Subcutaneous abdominal adipose tissue (tissue), 5 donors: ENCODE results near the gene JAK1.
"Not testable (repeated sequence)": the region's sequence is repeated elsewhere in the genome, so short reads cannot be mapped to it uniquely, and the experiment has no call there.

ENCODE experiments used
- H3K27ac ChIP-seq: one replicate; pipeline ENCODE4 v1.7.0; 2013; ENCODE audit warnings: low read depth, mild to moderate bottlenecking, inconsistent platforms, low read length, moderate library complexity
- H3K27me3 ChIP-seq, 5 donors: one replicate each; pipeline ENCODE4 v1.7.0; 2013; ENCODE audit warnings: low read length in 5 of 5, inconsistent platforms in 1 of 5; ENCODE audit not compliant: control insufficient read depth in 5 of 5, insufficient read depth in 4 of 5
- H3K36me3 ChIP-seq, 5 donors: one replicate each; pipeline ENCODE4 v1.7.0; 2013; ENCODE audit warnings: low read length in 5 of 5; ENCODE audit not compliant: control insufficient read depth in 5 of 5, insufficient read depth in 5 of 5
- H3K4me1 ChIP-seq, 5 donors: one replicate each; pipeline ENCODE4 v1.7.0; 2013; ENCODE audit warnings: low read length in 5 of 5, mild to moderate bottlenecking in 3 of 5, moderate library complexity in 1 of 5; ENCODE audit not compliant: control insufficient read depth in 5 of 5, insufficient read depth in 5 of 5
- H3K4me3 ChIP-seq, 5 donors: one replicate each; pipeline ENCODE4 v1.7.0; 2013; ENCODE audit warnings: low read length in 5 of 5, low read depth in 1 of 5
- H3K9ac ChIP-seq, 5 donors: one replicate each; pipeline ENCODE4 v1.7.0; 2013; ENCODE audit warnings: low read length in 5 of 5, mild to moderate bottlenecking in 4 of 5, moderate library complexity in 3 of 5
- H3K9me3 ChIP-seq, 5 donors: one replicate each; pipeline ENCODE4 v1.7.0; 2013; ENCODE audit warnings: low read length in 5 of 5; ENCODE audit not compliant: control insufficient read depth in 5 of 5
- donor health status: healthy.
- donor health status: healthy.
- donor health status: healthy.
- donor health status: healthy.
- donor health status: healthy.

JAK1 gene

GRCh38 chr1:65001231-65001792 is 35.0 kb upstream of the JAK1 start:
- H3K9me3 ChIP-seq, result peaks cover 0 to 5% (median 0%) of the 10 kb centered on the region in 5 donors
- no peaks in the 10 kb centered on the region for H3K36me3 ChIP-seq
- H3K4me3 ChIP-seq, result peak overlapping the region; percentile 19 to 66 (median 58)
- peak overlapping the region in 4 of 5 donors; percentile 39 to 94 (median 84) for H3K9ac ChIP-seq
- H3K27me3 ChIP-seq, result no peaks in the 10 kb centered on the region
- peaks cover 3 to 27% (median 18%) of the 10 kb centered on the region in 5 donors for H3K4me1 ChIP-seq
- peak overlapping the region; percentile 99 for H3K27ac ChIP-seq

- H3K36me3 ChIP-seq, H3K9me3 ChIP-seq, H3K4me3 ChIP-seq, H3K27me3 ChIP-seq, H3K9ac ChIP-seq, H3K27ac ChIP-seq: not testable (repeated sequence)
- peaks cover 1 to 26% (median 17%) of the 10 kb centered on the region in 5 donors for H3K4me1 ChIP-seq
These were observed 32.1 kb upstream of the JAK1 start for GRCh38 chr1:64998425-64998948.

- no peak overlapping the region for H3K9ac ChIP-seq
- H3K27me3 ChIP-seq, result no peaks in the 10 kb centered on the region
- H3K9me3 ChIP-seq, result peaks cover 0 to 5% (median 0%) of the 10 kb centered on the region in 5 donors
- H3K4me1 ChIP-seq, result peaks cover 0 to 11% (median 9%) of the 10 kb centered on the region in 5 donors
- H3K36me3 ChIP-seq, result peaks cover 0 to 2% (median 0%) of the 10 kb centered on the region in 5 donors
- no peak overlapping the region for H3K27ac ChIP-seq
- no peak overlapping the region for H3K4me3 ChIP-seq
These were observed 30.4 kb upstream of the JAK1 start for GRCh38 chr1:64996541-64997257.

GRCh38 chr1:64995316-64995715 is 29.0 kb upstream of the JAK1 start:
- no peak overlapping the region for H3K4me3 ChIP-seq
- H3K9ac ChIP-seq, result no peak overlapping the region
- H3K27ac ChIP-seq, result no peak overlapping the region
- H3K27me3 ChIP-seq, result no peaks in the 10 kb centered on the region
- H3K4me1 ChIP-seq, result no peaks in the 10 kb centered on the region
- peaks cover 0 to 5% (median 0%) of the 10 kb centered on the region in 5 donors for H3K36me3 ChIP-seq
- H3K9me3 ChIP-seq, result peaks cover 0 to 5% (median 0%) of the 10 kb centered on the region in 5 donors

- H3K9me3 ChIP-seq, result no peaks in the 10 kb centered on the region
- no peak overlapping the region for H3K27ac ChIP-seq
- no peak overlapping the region for H3K4me3 ChIP-seq
- H3K4me1 ChIP-seq, result peaks cover 0 to 16% (median 8%) of the 10 kb centered on the region in 5 donors
- H3K27me3 ChIP-seq, result no peaks in the 10 kb centered on the region
- H3K9ac ChIP-seq, result no peak overlapping the region
- H3K36me3 ChIP-seq, result peaks cover under 1 to 21% (median 8%) of the 10 kb centered on the region in 5 donors
These were observed 20.8 kb upstream of the JAK1 start for GRCh38 chr1:64986903-64987871.

GRCh38 chr1:64984737-64985136 is 18.4 kb upstream of the JAK1 start:
- Histone ChIP-seq H3K4me1 (peaks cover 0 to 16% (median 8%) of the 10 kb centered on the region in 5 donors), H3K36me3 (peaks cover 2 to 21% (median 8%) of the 10 kb centered on the region in 5 donors), H3K4me3 (no peak overlapping the region), H3K9me3 (no peaks in the 10 kb centered on the region), H3K27me3 (no peaks in the 10 kb centered on the region), H3K9ac (no peak overlapping the region), H3K27ac (no peak overlapping the region)

GRCh38 chr1:64984106-64984505 is 17.8 kb upstream of the JAK1 start:
- no peak overlapping the region for H3K9ac ChIP-seq

GRCh38 chr1:64983110-64983509 is 16.8 kb upstream of the JAK1 start:
- Histone ChIP-seq H3K4me3 (no peak overlapping the region), H3K36me3 (peaks cover 4 to 18% (median 6%) of the 10 kb centered on the region in 5 donors), H3K9ac (no peak overlapping the region), H3K4me1 (peaks cover 0 to 16% (median 8%) of the 10 kb centered on the region in 5 donors), H3K9me3 (no peaks in the 10 kb centered on the region), H3K27me3 (no peaks in the 10 kb centered on the region), H3K27ac (no peak overlapping the region)

More at GRCh38 chr1:64984106-64984505, 17.8 kb upstream of the JAK1 start:
- H3K9me3 ChIP-seq, result no peaks in the 10 kb centered on the region
- peaks cover 0 to 16% (median 8%) of the 10 kb centered on the region in 5 donors for H3K4me1 ChIP-seq
- H3K27ac ChIP-seq, result no peak overlapping the region
- H3K27me3 ChIP-seq, result no peaks in the 10 kb centered on the region
- no peak overlapping the region for H3K4me3 ChIP-seq
- peaks cover 4 to 18% (median 6%) of the 10 kb centered on the region in 5 donors for H3K36me3 ChIP-seq

GRCh38 chr1:64981601-64982533 is 15.5 kb upstream of the JAK1 start:
- Histone ChIP-seq H3K4me3 (no peak overlapping the region), H3K9me3 (no peaks in the 10 kb centered on the region), H3K4me1 (peaks cover 0 to 7% (median 0%) of the 10 kb centered on the region in 5 donors), H3K27me3 (no peaks in the 10 kb centered on the region), H3K27ac (no peak overlapping the region), H3K36me3 (peaks cover 4 to 11% (median 6%) of the 10 kb centered on the region in 5 donors), H3K9ac (no peak overlapping the region)
